Esophagus mucosa (tissue), 1 donor: ENCODE measurements around the gene LYZL1. TPM values are rescaled to one million over a fixed set of nuclear protein-coding genes. Genes with fewer than 3 reads are reported as not detected.
"Not testable (repeated sequence)": the region's sequence is repeated elsewhere in the genome, so short reads cannot be mapped to it uniquely, and the experiment has no call there.

Experiments used
- ATAC-seq: fragments of 200-7000 bp; cut with Tn5 transposase; one replicate; pipeline ENCODE4 v1.9.1; 2020
- total RNA-seq: library from RNA; stranded (reverse); gene quantifications from one replicate; pipeline ENCODE4 v1.2.4, GENCODE V29; 2023
- donor health status: DM: yes; HTN: yes; CAD: no.

LYZL1 gene
- total RNA-seq, result not detected

- not testable (repeated sequence) for ATAC-seq
Observed at GRCh38 chr10:29288906-29289305, at the start of gene LYZL1. TSS of gene LYZL1 (plus strand) at chr10:29289070. CDS start at chr10:29291868, 2,798 bp downstream.

- ATAC-seq, result no peak
Observed at GRCh38 chr10:29239569-29240472, 49.0 kb upstream of the LYZL1 start.

GRCh38 chr10:29240986-29241660, 47.7 kb upstream of the LYZL1 start:
- no peak for ATAC-seq

- no peak for ATAC-seq
Observed at GRCh38 chr10:29241925-29242324, 46.9 kb upstream of the LYZL1 start.

- ATAC-seq, result no peak
Observed at GRCh38 chr10:29243066-29243465, 45.8 kb upstream of the LYZL1 start.

GRCh38 chr10:29243750-29244149, 45.1 kb upstream of the LYZL1 start:
- ATAC-seq, result no peak

GRCh38 chr10:29244978-29245377, 43.9 kb upstream of the LYZL1 start:
- ATAC-seq, result no peak

GRCh38 chr10:29245476-29245875, 43.4 kb upstream of the LYZL1 start:
- no peak for ATAC-seq

GRCh38 chr10:29246449-29246848, 42.4 kb upstream of the LYZL1 start:
- no peak for ATAC-seq

- ATAC-seq, result no peak
Observed at GRCh38 chr10:29248158-29248557, 40.7 kb upstream of the LYZL1 start.

- ATAC-seq, result no peak
Observed at GRCh38 chr10:29249018-29249417, 39.9 kb upstream of the LYZL1 start.

GRCh38 chr10:29250066-29250465, 38.8 kb upstream of the LYZL1 start:
- ATAC-seq, result no peak

- no peak for ATAC-seq
Observed at GRCh38 chr10:29252811-29253689, 35.8 kb upstream of the LYZL1 start.

- no peak for ATAC-seq
Observed at GRCh38 chr10:29253690-29254029, 35.2 kb upstream of the LYZL1 start.

GRCh38 chr10:29254123-29255046, 34.5 kb upstream of the LYZL1 start:
- ATAC-seq, result no peak

- ATAC-seq, result no peak
Observed at GRCh38 chr10:29255104-29255503, 33.8 kb upstream of the LYZL1 start.

GRCh38 chr10:29256019-29256418, 32.9 kb upstream of the LYZL1 start:
- ATAC-seq, result no peak

- no peak for ATAC-seq
Observed at GRCh38 chr10:29256586-29256985, 32.3 kb upstream of the LYZL1 start.

- no peak for ATAC-seq
Observed at GRCh38 chr10:29257106-29257783, 31.6 kb upstream of the LYZL1 start.

GRCh38 chr10:29257784-29258135, 31.1 kb upstream of the LYZL1 start:
- ATAC-seq, result no peak

- no peak for ATAC-seq
Observed at GRCh38 chr10:29259498-29259897, 29.4 kb upstream of the LYZL1 start.
